ENCODE results near the gene GTSE1.

DNA sequence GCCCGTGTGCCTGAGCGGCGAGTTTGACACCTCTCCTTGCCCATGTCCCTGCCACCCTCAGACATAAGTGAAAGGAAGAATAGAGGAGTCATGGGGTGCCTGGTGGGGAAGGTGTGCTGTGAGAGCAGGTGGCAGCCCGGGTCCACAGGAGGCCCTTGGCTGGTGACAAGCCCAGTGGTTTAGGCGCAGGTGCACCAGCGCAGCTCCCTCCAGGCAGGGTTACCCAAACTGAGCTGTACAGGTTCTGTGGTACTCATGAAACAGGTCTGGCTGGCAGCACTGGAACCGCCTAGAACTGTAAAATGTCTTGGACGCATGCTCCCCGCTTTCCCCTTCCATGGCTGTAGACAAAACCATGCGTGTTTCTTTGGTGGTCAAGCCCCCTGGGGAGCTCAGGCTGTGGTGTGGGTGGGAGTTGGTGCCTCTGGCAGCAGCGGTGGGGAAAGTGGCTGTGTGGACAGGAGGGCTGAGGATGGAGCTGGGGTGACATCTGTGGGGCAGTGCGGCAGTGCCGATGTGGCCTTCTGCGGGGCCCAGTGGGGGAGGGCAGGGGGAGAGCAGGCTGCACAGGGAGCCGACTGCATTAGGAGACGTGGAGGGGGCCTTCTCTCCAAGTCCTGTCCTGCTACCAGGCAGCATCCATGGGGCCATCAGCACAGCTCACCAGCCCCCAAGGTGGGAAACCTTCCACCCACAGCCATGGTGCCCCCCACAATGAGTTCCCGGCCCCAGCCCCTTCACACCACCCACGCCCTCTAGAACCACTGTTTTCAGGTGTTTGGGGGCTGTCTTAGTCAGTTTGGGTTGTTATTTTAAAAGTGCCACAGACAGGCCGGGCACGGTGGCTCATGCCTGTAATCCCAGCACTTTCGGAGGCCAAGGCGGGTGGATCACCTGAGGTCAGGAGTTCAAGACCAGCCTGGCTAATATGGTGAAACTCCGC is 5.6 kb upstream of the GTSE1 start:
- TF ChIP-seq SIN3A (IDR thresholded peaks at IDR 0.05; ENCODE audit: borderline replicate concordance, insufficient read depth, low read length) (no peak), POLR2AphosphoS5 (IDR thresholded peaks at IDR 0.05; ENCODE audit: low read depth, low read length) (no peak), REST (IDR thresholded peaks at IDR 0.05; ENCODE audit: insufficient read depth in 1 of 2, low read depth in 2 of 2, low read length in 2 of 2) (no peak), TAF1 (IDR thresholded peaks at IDR 0.05; ENCODE audit: borderline replicate concordance, insufficient read depth, low read length) (no peak)
